ENCODE results near the gene SMYD3.

DNA sequence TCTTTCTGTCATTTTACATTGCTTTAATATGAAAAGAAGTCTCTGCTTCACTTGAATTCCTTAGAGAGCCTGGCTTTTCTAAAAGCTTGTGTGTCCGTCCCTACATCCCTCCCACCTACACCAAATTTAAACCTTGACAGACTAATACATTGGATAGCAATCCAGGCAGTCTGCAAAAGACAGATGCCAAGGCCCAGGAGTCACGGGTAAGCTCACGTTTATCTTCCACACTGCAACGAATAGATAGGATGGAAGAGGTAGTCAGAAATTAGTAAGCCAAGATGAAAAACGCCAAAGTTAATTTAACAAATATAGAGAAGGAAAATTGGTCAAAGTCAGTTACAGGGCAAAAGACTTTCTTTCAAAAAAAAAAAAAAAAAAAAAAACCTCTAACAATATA lies 338.1 kb downstream of the SMYD3 start:
- TF ChIP-seq, protein P1, sequence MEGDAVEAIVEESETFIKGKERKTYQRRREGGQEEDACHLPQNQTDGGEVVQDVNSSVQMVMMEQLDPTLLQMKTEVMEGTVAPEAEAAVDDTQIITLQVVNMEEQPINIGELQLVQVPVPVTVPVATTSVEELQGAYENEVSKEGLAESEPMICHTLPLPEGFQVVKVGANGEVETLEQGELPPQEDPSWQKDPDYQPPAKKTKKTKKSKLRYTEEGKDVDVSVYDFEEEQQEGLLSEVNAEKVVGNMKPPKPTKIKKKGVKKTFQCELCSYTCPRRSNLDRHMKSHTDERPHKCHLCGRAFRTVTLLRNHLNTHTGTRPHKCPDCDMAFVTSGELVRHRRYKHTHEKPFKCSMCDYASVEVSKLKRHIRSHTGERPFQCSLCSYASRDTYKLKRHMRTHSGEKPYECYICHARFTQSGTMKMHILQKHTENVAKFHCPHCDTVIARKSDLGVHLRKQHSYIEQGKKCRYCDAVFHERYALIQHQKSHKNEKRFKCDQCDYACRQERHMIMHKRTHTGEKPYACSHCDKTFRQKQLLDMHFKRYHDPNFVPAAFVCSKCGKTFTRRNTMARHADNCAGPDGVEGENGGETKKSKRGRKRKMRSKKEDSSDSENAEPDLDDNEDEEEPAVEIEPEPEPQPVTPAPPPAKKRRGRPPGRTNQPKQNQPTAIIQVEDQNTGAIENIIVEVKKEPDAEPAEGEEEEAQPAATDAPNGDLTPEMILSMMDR (IDR thresholded peaks at IDR 0.05; ENCODE audit: poor library complexity), result no peak
- TF ChIP-seq EZH2phosphoT487 (IDR thresholded peaks at IDR 0.05; ENCODE audit: low read depth, severe bottlenecking, unreplicated experiment), result no peak

Data from hepatocyte (in vitro differentiated cells).